SK-N-SH treated with all-trans-retinoic acid at 6 μM for 48 hours (cell line): ENCODE data around the gene PAX3.
A peak's percentile ranks its signal among the peaks of the same experiment; 100 is the strongest.

ENCODE experiments used
- ATAC-seq: fragments of 200-7000 bp; cut with Tn5 transposase; 3 replicates; pipeline ENCODE4 v1.9.1; 2020; ENCODE audit warnings: mild to moderate bottlenecking, moderate library complexity
- ARNTL ChIP-seq: fragments of 450-650 bp; formaldehyde crosslinking; IDR thresholded peaks from 2 replicates; pipeline ENCODE4 v1.5.0; 2020; ENCODE audit warnings: low read depth, mild to moderate bottlenecking, moderate library complexity, borderline replicate concordance
- BACH2 ChIP-seq: fragments of 250-450 bp; sonication (Bioruptor Pico); IDR thresholded peaks from 2 replicates; pipeline ENCODE4 v1.9.0; 2021; ENCODE audit warnings: mild to moderate bottlenecking, borderline replicate concordance
- CREB5 ChIP-seq: fragments of 250-450 bp; sonication (Bioruptor Pico); IDR thresholded peaks from 2 replicates; pipeline ENCODE4 v1.5.1; 2020; ENCODE audit warnings: low read depth, mild to moderate bottlenecking, moderate library complexity
- CSDC2 ChIP-seq: fragments of 250-450 bp; sonication (Bioruptor Pico); IDR thresholded peaks from 2 replicates; pipeline ENCODE4 v1.5.0; 2020; ENCODE audit warnings: mild to moderate bottlenecking, moderate library complexity
- ESRRG ChIP-seq: fragments of 250-450 bp; sonication (Bioruptor Pico); IDR thresholded peaks from 2 replicates; pipeline ENCODE4 v1.6.1; 2021; ENCODE audit warnings: mild to moderate bottlenecking
- GLIS3 ChIP-seq: fragments of 250-450 bp; sonication (Bioruptor Pico); IDR thresholded peaks from 2 replicates; pipeline ENCODE4 v1.5.0; 2020; ENCODE audit warnings: mild to moderate bottlenecking, moderate library complexity
- ISL1 ChIP-seq: fragments of 250-450 bp; sonication (Bioruptor Pico); IDR thresholded peaks from 2 replicates; pipeline ENCODE4 v2.1.2; 2022; ENCODE audit warnings: mild to moderate bottlenecking, moderate library complexity
- OSR1 ChIP-seq: fragments of 250-450 bp; sonication (Bioruptor Pico); IDR thresholded peaks from 2 replicates; pipeline ENCODE4 v1.8.0; 2022; ENCODE audit warnings: moderate library complexity, mild to moderate bottlenecking, inconsistent platforms
- PPARA ChIP-seq: fragments of 250-450 bp; sonication (Bioruptor Pico); IDR thresholded peaks from 2 replicates; pipeline ENCODE4 v1.5.0; 2020; ENCODE audit warnings: mild to moderate bottlenecking, borderline replicate concordance
- RARB ChIP-seq: fragments of 250-450 bp; sonication (Bioruptor Pico); IDR thresholded peaks from 2 replicates; pipeline ENCODE4 v1.8.0; 2021; ENCODE audit warnings: mild to moderate bottlenecking, moderate library complexity
- SNAI2 ChIP-seq: fragments of 250-450 bp; sonication (Bioruptor Pico); IDR thresholded peaks from 2 replicates; pipeline ENCODE4 v1.5.0; 2020; ENCODE audit warnings: mild to moderate bottlenecking, moderate library complexity
- TCF4 ChIP-seq: fragments of 250-450 bp; sonication (Bioruptor Pico); IDR thresholded peaks from 2 replicates; pipeline ENCODE4 v1.8.0; 2021; ENCODE audit warnings: mild to moderate bottlenecking, moderate library complexity, borderline replicate concordance
- TOX ChIP-seq: fragments of 250-450 bp; sonication (Bioruptor Pico); IDR thresholded peaks from 2 replicates; pipeline ENCODE4 v1.8.0; 2021; ENCODE audit warnings: mild to moderate bottlenecking, moderate library complexity, borderline replicate concordance
- ZFP3 ChIP-seq: fragments of 250-450 bp; sonication (Bioruptor Pico); IDR thresholded peaks from 2 replicates; pipeline ENCODE4 v1.5.0; 2020; ENCODE audit warnings: mild to moderate bottlenecking, moderate library complexity
- ZFP30 ChIP-seq: fragments of 450-650 bp; formaldehyde crosslinking; IDR thresholded peaks from 2 replicates; pipeline ENCODE4 v1.5.0; 2022; ENCODE audit warnings: mild to moderate bottlenecking, moderate library complexity
- ZNF565 ChIP-seq: fragments of 450-650 bp; formaldehyde crosslinking; conservative IDR thresholded peaks from 2 replicates; pipeline ENCODE4 v1.5.0; 2020; ENCODE audit warnings: low read depth, mild to moderate bottlenecking, moderate library complexity
- ZNF70 ChIP-seq: fragments of 450-650 bp; formaldehyde crosslinking; IDR thresholded peaks from 2 replicates; pipeline ENCODE4 v1.5.0; 2020; ENCODE audit warnings: mild to moderate bottlenecking, moderate library complexity
- ZNF8 ChIP-seq: fragments of 450-650 bp; formaldehyde crosslinking; IDR thresholded peaks from 2 replicates; pipeline ENCODE4 v1.5.0; 2020; ENCODE audit warnings: mild to moderate bottlenecking, moderate library complexity
- TF ChIP-seq, protein P1 (sequence below): fragments of 250-450 bp; sonication (Bioruptor Pico); IDR thresholded peaks from 2 replicates; pipeline ENCODE4 v1.5.1; 2021; ENCODE audit warnings: mild to moderate bottlenecking, moderate library complexity
- TF ChIP-seq, protein P2 (sequence below): fragments of 250-450 bp; sonication (Bioruptor Pico); IDR thresholded peaks from 2 replicates; pipeline ENCODE4 v1.8.0; 2020; ENCODE audit warnings: mild to moderate bottlenecking, moderate library complexity, borderline replicate concordance
- TF ChIP-seq, protein P3 (sequence below): fragments of 250-450 bp; sonication (Bioruptor Pico); IDR thresholded peaks from 2 replicates; pipeline ENCODE4 v1.8.0; 2021; ENCODE audit warnings: low read depth, mild to moderate bottlenecking, moderate library complexity, borderline replicate concordance

PAX3 gene

GRCh38 chr2:222296911-222297599 is 1.7 kb downstream of the PAX3 start (continued):
- TF ChIP-seq, protein P1, sequence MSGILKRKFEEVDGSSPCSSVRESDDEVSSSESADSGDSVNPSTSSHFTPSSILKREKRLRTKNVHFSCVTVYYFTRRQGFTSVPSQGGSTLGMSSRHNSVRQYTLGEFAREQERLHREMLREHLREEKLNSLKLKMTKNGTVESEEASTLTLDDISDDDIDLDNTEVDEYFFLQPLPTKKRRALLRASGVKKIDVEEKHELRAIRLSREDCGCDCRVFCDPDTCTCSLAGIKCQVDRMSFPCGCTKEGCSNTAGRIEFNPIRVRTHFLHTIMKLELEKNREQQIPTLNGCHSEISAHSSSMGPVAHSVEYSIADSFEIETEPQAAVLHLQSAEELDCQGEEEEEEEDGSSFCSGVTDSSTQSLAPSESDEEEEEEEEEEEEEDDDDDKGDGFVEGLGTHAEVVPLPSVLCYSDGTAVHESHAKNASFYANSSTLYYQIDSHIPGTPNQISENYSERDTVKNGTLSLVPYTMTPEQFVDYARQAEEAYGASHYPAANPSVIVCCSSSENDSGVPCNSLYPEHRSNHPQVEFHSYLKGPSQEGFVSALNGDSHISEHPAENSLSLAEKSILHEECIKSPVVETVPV = no peak
- TF ChIP-seq BACH2 (CRISPR knock-in tag) = no peak
- TF ChIP-seq, all 23 proteins: peak for 0

- ATAC-seq = no peak
- no peak for TF ChIP-seq ZNF8 (CRISPR knock-in tag)
- TF ChIP-seq SNAI2 (CRISPR knock-in tag) = no peak
- no peak for TF ChIP-seq ZFP3 (CRISPR knock-in tag)
- TF ChIP-seq PPARA (CRISPR knock-in tag) = no peak
- no peak for TF ChIP-seq TCF4 (CRISPR knock-in tag)
- TF ChIP-seq, protein P2, sequence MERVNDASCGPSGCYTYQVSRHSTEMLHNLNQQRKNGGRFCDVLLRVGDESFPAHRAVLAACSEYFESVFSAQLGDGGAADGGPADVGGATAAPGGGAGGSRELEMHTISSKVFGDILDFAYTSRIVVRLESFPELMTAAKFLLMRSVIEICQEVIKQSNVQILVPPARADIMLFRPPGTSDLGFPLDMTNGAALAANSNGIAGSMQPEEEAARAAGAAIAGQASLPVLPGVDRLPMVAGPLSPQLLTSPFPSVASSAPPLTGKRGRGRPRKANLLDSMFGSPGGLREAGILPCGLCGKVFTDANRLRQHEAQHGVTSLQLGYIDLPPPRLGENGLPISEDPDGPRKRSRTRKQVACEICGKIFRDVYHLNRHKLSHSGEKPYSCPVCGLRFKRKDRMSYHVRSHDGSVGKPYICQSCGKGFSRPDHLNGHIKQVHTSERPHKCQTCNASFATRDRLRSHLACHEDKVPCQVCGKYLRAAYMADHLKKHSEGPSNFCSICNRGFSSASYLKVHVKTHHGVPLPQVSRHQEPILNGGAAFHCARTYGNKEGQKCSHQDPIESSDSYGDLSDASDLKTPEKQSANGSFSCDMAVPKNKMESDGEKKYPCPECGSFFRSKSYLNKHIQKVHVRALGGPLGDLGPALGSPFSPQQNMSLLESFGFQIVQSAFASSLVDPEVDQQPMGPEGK = no peak
- TF ChIP-seq ZFP30 (CRISPR knock-in tag) = no peak
- TF ChIP-seq, protein P1 = no peak
- TF ChIP-seq, protein P3, sequence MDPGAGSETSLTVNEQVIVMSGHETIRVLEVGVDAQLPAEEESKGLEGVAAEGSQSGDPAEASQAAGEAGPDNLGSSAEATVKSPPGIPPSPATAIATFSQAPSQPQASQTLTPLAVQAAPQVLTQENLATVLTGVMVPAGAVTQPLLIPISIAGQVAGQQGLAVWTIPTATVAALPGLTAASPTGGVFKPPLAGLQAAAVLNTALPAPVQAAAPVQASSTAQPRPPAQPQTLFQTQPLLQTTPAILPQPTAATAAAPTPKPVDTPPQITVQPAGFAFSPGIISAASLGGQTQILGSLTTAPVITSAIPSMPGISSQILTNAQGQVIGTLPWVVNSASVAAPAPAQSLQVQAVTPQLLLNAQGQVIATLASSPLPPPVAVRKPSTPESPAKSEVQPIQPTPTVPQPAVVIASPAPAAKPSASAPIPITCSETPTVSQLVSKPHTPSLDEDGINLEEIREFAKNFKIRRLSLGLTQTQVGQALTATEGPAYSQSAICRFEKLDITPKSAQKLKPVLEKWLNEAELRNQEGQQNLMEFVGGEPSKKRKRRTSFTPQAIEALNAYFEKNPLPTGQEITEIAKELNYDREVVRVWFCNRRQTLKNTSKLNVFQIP (CRISPR knock-in tag) = no peak
- TF ChIP-seq CSDC2 (CRISPR knock-in tag) = no peak
- no peak for TF ChIP-seq ZNF70
Measured at GRCh38 chr2:222296311-222296741, 2.5 kb downstream of the PAX3 start.

GRCh38 chr2:222295368-222296062 is 3.3 kb downstream of the PAX3 start:
- TF ChIP-seq CREB5 (CRISPR knock-in tag) = no peak
- TF ChIP-seq SNAI2 (CRISPR knock-in tag) = no peak
- no peak for TF ChIP-seq GLIS3
- no peak for TF ChIP-seq TOX (CRISPR knock-in tag)
- TF ChIP-seq BACH2 (CRISPR knock-in tag) = no peak
- no peak for TF ChIP-seq ZNF8 (CRISPR knock-in tag)
- no peak for TF ChIP-seq PPARA (CRISPR knock-in tag)
- no peak for TF ChIP-seq CSDC2 (CRISPR knock-in tag)
- TF ChIP-seq ZFP30 (CRISPR knock-in tag) = no peak
- TF ChIP-seq TCF4 (CRISPR knock-in tag) = no peak
- no peak for TF ChIP-seq ZNF70
- no peak for TF ChIP-seq ISL1
- no peak for TF ChIP-seq OSR1 (CRISPR knock-in tag)
- no peak for TF ChIP-seq ZNF565 (CRISPR knock-in tag)
- no peak for TF ChIP-seq ARNTL (CRISPR knock-in tag)

GRCh38 chr2:222294996-222295367 is 3.8 kb downstream of the PAX3 start:
- ATAC-seq = no peak

More at GRCh38 chr2:222295368-222296062, 3.3 kb downstream of the PAX3 start:
- ATAC-seq = peak; percentile 13; the same call in 1 of the 3 replicates

More at GRCh38 chr2:222294996-222295367, 3.8 kb downstream of the PAX3 start:
- no peak for TF ChIP-seq OSR1 (CRISPR knock-in tag)
- TF ChIP-seq CREB5 (CRISPR knock-in tag) = no peak
- TF ChIP-seq ZFP3 (CRISPR knock-in tag) = no peak
- TF ChIP-seq, protein P3 (CRISPR knock-in tag) = no peak
- TF ChIP-seq RARB (CRISPR knock-in tag) = no peak
- TF ChIP-seq ESRRG (CRISPR knock-in tag) = no peak
- no peak for TF ChIP-seq ZNF70
- no peak for TF ChIP-seq ISL1
